NB4 (cell line): ENCODE results near the gene TOMM20.
A peak's percentile ranks its signal among the peaks of the same experiment; 100 is the strongest.

ENCODE experiments used
- DNase-seq: peaks from one replicate; pipeline ENCODE4 v3.0.0; 2010; ENCODE audit warnings: low read depth
- H3K4me3 ChIP-seq: one replicate; pipeline ENCODE4 v1.5.1; 2011; ENCODE audit warnings: mild to moderate bottlenecking, low read depth, low read length, moderate library complexity
- CTCF ChIP-seq: IDR thresholded peaks from one replicate; pipeline ENCODE4 v1.5.1; 2012; ENCODE audit warnings: low read depth, low read length
- MAX ChIP-seq: IDR thresholded peaks from 2 replicates; pipeline ENCODE4 v1.6.1; 2011; ENCODE audit warnings: low read depth, low read length
- MYC ChIP-seq: IDR thresholded peaks from 2 replicates; pipeline ENCODE4 v1.6.1; 2011; ENCODE audit warnings: low read depth, low read length
- POLR2A ChIP-seq: IDR thresholded peaks from 2 replicates; pipeline ENCODE4 v1.6.1; 2011; ENCODE audit warnings: mild to moderate bottlenecking; ENCODE audit not compliant: insufficient read length; ENCODE audit errors: extremely low read depth

Gene TOMM20

GRCh38 chr1:235069577-235070563 lies 58.8 kb downstream of the TOMM20 start:
- no peak for TF ChIP-seq MYC
- no peak for TF ChIP-seq MAX
- no peak for TF ChIP-seq POLR2A
- TF ChIP-seq CTCF = no peak
- no peak for DNase-seq
- H3K4me3 ChIP-seq = no peak overlapping the region

DNA sequence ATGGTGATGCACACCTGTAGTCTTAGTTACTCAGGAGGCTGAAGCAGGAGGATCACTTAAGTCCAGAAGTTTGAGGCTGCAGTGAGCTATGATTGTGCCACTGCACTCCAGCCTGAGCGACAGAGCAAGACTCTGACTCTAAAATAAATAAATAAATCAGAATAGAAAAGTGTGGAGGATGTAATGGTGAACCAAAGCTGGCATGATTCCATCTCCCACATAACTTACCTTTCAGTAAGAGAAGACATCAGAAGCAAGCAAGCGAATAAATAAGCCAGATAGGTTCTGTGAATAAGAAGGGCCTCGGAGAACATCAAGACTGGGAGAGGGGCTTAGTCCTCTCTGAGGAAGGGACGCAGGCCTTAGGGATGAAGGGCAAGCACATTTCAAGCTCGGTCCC lies 59.5 kb downstream of the TOMM20 start:
- H3K4me3 ChIP-seq = no peak overlapping the region
- no peak for DNase-seq
- no peak for TF ChIP-seq POLR2A
- no peak for TF ChIP-seq CTCF
- TF ChIP-seq MYC = no peak
- TF ChIP-seq MAX = no peak

DNA sequence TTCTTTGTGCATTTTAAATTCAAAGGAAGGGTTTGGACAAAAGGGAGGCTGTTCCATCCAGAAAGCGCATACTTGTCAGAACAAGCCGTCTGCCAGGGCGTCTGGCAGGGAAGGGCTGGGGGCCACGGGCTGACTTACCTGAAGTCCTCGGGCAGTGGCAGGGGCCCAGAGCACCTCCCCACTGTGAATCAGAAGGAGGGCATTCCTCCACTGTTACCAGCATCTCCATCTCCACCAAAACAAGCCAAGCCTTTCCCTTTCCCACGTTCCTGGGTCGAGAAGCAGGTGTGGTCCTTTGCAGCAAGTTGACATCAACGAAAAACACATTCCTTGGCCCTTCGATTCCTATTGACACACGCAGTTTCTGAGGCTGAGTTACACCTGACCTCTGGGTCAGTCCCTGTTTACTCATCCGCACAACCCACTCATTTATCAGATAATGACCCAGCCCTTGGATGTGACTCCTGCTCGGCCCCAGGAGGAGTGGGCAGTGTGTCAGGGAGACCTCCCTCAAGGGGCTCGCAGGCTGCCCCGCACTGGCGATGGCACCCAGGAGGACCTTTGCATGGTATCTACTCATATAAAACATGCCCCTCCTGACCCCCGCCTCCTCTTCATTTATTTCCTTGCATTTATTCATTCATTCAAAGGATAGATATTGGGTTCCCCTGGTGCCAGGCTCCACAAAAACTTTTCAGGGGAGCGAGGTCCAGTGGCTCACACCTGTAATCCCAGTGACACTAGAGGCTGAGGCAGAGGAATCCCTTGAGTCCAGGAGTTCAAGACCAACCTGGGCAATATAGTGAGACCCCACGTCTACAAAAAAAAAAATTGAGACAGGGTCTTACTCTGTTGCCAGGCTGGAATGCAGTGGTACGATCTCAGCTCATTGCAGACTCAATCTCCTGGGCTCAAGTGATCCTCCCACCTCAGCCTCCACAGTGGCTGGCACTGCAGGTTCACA lies 60.2 kb downstream of the TOMM20 start:
- DNase-seq = no peak
- no peak overlapping the region for H3K4me3 ChIP-seq
- TF ChIP-seq POLR2A (no peak), MAX (no peak), MYC (no peak), CTCF (no peak)

GRCh38 chr1:235067396-235068157 lies 61.1 kb downstream of the TOMM20 start:
- peak; percentile 64 for DNase-seq
- no peak for TF ChIP-seq MYC
- no peak for TF ChIP-seq CTCF
- TF ChIP-seq MAX = no peak
- TF ChIP-seq POLR2A = no peak
- no peak overlapping the region for H3K4me3 ChIP-seq

GRCh38 chr1:235063068-235063765 lies 65.4 kb downstream of the TOMM20 start:
- peak; percentile 64; the same call in 1 of the 2 replicates for TF ChIP-seq MAX
- TF ChIP-seq CTCF = no peak
- peak overlapping the region; percentile 22 for H3K4me3 ChIP-seq
- DNase-seq = peak; percentile 75
